Measurements from ENCODE around the gene ZNF503. TPM values are rescaled to one million over a fixed set of nuclear protein-coding genes. Genes with fewer than 3 reads are reported as not detected.

The ZNF503 gene
- total RNA-seq, 6 experiments from 2014 or later, result 9.1 to 15.9 (median 9.7) TPM

DNA sequence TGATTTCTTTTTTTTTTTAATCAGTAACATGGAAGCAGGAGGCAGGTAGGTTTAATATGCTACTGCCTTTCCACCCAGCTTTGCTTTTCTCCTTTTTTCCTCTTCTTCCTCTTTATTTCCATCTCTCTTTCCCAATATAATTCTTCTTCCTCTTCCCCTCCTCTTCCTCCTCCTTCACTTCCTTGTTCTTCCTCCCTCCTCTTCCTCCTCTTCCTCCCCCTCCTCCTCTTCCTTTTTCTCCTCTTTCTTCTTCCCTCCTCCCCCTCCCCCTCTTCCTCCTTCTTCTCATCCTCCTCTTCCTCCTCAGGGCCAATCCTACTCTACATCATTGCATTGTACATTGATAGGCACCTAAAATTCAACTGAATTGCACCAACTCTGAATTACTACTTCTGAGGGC lies 11.4 kb downstream of the ZNF503 start:
- DNase-seq, result no peak
- no peak overlapping the region for H3K4me3 Mint-ChIP-seq
- TF ChIP-seq, protein P1, sequence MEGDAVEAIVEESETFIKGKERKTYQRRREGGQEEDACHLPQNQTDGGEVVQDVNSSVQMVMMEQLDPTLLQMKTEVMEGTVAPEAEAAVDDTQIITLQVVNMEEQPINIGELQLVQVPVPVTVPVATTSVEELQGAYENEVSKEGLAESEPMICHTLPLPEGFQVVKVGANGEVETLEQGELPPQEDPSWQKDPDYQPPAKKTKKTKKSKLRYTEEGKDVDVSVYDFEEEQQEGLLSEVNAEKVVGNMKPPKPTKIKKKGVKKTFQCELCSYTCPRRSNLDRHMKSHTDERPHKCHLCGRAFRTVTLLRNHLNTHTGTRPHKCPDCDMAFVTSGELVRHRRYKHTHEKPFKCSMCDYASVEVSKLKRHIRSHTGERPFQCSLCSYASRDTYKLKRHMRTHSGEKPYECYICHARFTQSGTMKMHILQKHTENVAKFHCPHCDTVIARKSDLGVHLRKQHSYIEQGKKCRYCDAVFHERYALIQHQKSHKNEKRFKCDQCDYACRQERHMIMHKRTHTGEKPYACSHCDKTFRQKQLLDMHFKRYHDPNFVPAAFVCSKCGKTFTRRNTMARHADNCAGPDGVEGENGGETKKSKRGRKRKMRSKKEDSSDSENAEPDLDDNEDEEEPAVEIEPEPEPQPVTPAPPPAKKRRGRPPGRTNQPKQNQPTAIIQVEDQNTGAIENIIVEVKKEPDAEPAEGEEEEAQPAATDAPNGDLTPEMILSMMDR (IDR thresholded peaks at IDR 0.05), result no peak
- peaks cover 8% of the 10 kb centered on the region; the same call in 1 of the 2 replicates for H3K36me3 Mint-ChIP-seq (ENCODE audit: low read depth)
- H3K9me3 Mint-ChIP-seq, result peaks cover 11% of the 10 kb centered on the region; the same call in 1 of the 2 replicates
- H3K27ac Mint-ChIP-seq, result no peak overlapping the region
- H3K27me3 Mint-ChIP-seq (ENCODE audit: insufficient read depth), result peaks cover 16% of the 10 kb centered on the region
- peaks cover 5% of the 10 kb centered on the region; the same call in 1 of the 2 replicates for H3K4me1 Mint-ChIP-seq (ENCODE audit: low read depth)

DNA sequence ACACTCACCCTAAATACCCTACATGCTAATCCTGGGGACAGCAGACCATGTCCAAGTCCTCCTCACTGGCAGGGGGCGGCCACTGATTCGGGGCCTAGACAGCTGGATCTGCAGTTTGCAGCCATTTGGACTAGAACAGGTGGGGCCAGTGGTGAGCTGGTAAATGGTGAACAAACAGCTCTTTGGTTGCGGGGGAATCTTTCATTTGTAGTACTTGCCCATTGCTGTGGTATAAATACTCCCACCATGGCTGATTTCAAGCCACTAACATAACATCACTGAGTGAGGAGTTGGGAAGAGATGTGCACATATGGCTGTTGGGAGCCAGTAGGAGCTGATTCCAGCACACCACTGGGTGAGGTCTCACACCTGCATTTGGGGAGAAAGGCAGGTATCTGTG lies 13.5 kb downstream of the ZNF503 start:
- no peak for DNase-seq
- H3K27me3 Mint-ChIP-seq (ENCODE audit: insufficient read depth), result peaks cover 16% of the 10 kb centered on the region
- peaks cover 8% of the 10 kb centered on the region; the same call in 1 of the 2 replicates for H3K9me3 Mint-ChIP-seq
- H3K4me1 Mint-ChIP-seq (ENCODE audit: low read depth), result peaks cover 5% of the 10 kb centered on the region
- H3K4me3 Mint-ChIP-seq, result no peak overlapping the region
- TF ChIP-seq, protein P1 (IDR thresholded peaks at IDR 0.05), result no peak
- H3K36me3 Mint-ChIP-seq (ENCODE audit: low read depth), result no peaks in the 10 kb centered on the region
- no peak overlapping the region for H3K27ac Mint-ChIP-seq

DNA sequence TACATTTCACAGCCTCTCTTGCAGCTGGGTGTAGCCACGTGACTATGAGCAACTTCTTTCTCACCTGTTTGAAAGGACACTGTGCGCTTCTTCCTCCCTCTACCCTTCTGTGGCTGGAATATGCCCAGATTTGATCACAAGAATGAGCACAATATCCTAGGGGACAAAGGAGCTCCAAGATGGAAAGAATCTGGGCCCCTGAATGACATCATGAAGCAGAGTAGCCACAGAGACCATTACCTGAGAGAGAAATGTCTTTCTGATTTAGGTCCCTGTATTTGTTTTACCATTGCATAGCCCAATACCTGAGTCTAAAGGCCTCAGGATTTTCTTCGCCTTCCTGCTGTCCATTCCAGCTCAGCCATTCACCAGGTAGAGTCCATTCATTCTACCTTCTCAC lies 15.4 kb downstream of the ZNF503 start:
- H3K27ac Mint-ChIP-seq, result no peak overlapping the region
- peaks cover 5% of the 10 kb centered on the region for H3K4me1 Mint-ChIP-seq (ENCODE audit: low read depth)
- H3K36me3 Mint-ChIP-seq (ENCODE audit: low read depth), result no peaks in the 10 kb centered on the region
- H3K27me3 Mint-ChIP-seq (ENCODE audit: insufficient read depth), result peaks cover 10% of the 10 kb centered on the region; the same call in 1 of the 2 replicates
- H3K9me3 Mint-ChIP-seq, result peaks cover 8% of the 10 kb centered on the region; the same call in 1 of the 2 replicates
- TF ChIP-seq, protein P1 (IDR thresholded peaks at IDR 0.05), result no peak
- no peak overlapping the region for H3K4me3 Mint-ChIP-seq
- DNase-seq, result no peak

DNA sequence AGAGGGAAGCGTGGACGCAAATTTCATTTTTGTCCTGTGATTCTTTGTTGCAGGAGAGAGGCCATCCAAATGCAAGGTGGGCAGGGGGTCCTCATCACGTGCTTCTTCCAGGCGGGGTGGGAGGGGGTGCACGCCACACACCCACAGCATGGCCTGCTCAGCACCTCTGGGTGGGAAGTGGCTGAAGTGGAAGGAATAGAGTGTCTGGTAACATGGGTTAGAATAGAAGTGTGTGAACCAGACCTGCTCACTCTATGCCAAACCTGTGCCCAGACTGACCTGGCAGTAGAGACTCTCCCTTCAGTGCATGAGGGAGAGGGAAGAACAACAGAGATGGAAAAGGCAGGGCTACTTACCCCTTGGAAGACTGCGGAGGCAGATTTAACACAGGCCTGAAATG lies 21.7 kb downstream of the ZNF503 start:
- H3K36me3 Mint-ChIP-seq (ENCODE audit: low read depth), result no peaks in the 10 kb centered on the region
- no peak overlapping the region for H3K4me3 Mint-ChIP-seq
- H3K27ac Mint-ChIP-seq, result no peak overlapping the region
- H3K9me3 Mint-ChIP-seq, result no peaks in the 10 kb centered on the region
- peaks cover 17% of the 10 kb centered on the region for H3K27me3 Mint-ChIP-seq (ENCODE audit: insufficient read depth)
- no peak for DNase-seq
- H3K4me1 Mint-ChIP-seq (ENCODE audit: low read depth), result peaks cover 5% of the 10 kb centered on the region
- TF ChIP-seq, protein P1 (IDR thresholded peaks at IDR 0.05), result no peak

DNA sequence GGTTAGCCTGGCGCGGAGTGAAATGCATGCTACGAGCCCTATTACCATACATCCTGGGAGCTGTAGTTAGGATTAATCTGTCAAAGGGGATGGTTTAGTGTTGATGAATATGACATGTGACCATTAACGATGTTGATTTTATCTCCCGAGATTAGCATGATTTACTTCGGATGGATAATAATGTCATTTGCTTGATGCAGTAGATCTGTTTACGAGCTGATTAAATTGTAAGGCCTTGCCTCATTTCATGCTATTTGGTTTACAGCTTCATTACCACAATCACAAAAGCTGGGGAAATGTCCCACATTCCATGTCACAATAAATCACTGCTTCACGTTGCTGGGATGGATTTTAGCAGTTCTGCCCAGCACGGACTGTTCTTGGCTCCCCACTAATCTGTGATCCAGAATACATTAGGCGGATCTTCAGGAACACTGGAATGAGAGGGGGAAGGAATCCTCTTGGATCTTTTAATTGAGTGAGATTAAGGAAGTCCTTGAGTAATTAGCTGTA lies 22.3 kb downstream of the ZNF503 start:
- no peak overlapping the region for H3K4me3 Mint-ChIP-seq
- no peaks in the 10 kb centered on the region for H3K36me3 Mint-ChIP-seq (ENCODE audit: low read depth)
- DNase-seq, result no peak
- no peak overlapping the region for H3K27ac Mint-ChIP-seq
- peaks cover 5% of the 10 kb centered on the region for H3K4me1 Mint-ChIP-seq (ENCODE audit: low read depth)
- H3K9me3 Mint-ChIP-seq, result no peaks in the 10 kb centered on the region
- H3K27me3 Mint-ChIP-seq (ENCODE audit: insufficient read depth), result peaks cover 16% of the 10 kb centered on the region
- TF ChIP-seq, protein P1 (IDR thresholded peaks at IDR 0.05), result no peak
